ENCODE data around the gene GRM5.
"Not testable (repeated sequence)": the region's sequence is repeated elsewhere in the genome, so short reads cannot be mapped to it uniquely, and the experiment has no call there.

DNA sequence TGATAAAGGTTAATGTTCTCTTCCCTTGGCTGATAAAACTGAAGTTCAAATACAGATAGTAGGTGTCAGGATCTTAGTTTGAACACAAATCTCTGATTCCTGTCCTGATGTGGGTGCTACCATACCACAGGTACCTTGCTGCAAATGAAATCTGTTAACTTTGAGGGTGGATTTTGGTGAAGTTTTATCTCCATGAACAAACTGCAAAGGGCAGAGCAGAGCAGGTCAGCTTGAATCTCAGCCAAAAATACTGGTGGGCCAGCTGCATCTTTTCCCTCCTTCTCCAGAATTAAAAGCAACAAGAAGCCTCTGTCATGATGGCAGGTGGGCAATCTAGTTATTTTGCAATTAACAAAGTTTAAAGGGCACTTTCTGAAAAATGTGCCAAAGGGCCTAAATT is 214.2 kb downstream of the GRM5 start:
- TF ChIP-seq POLR2AphosphoS5, POLR2A (IDR thresholded peaks at IDR 0.05; ENCODE audit: low read depth, low read length): not testable (repeated sequence)
